ENCODE results near the gene AP3B1.
"Not testable (repeated sequence)": the region's sequence is repeated elsewhere in the genome, so short reads cannot be mapped to it uniquely, and the experiment has no call there.

AP3B1 gene

GRCh38 chr5:78065663-78066062 is 228.8 kb downstream of the AP3B1 start:
- no peak for DNase-seq (ENCODE audit: low read depth, low spot score)

GRCh38 chr5:78064941-78065472 is 229.5 kb downstream of the AP3B1 start:
- no peak for DNase-seq (ENCODE audit: low read depth, low spot score)

- no peak for DNase-seq (ENCODE audit: low read depth, low spot score)
Measured at GRCh38 chr5:78063495-78063894, 231.0 kb downstream of the AP3B1 start.

- DNase-seq (ENCODE audit: low read depth, low spot score) = no peak
Measured at GRCh38 chr5:78062645-78063044, 231.9 kb downstream of the AP3B1 start.

- no peak for DNase-seq (ENCODE audit: low read depth, low spot score)
Measured at GRCh38 chr5:78060421-78060820, 234.1 kb downstream of the AP3B1 start.

GRCh38 chr5:78058625-78059024 is 235.9 kb downstream of the AP3B1 start:
- DNase-seq (ENCODE audit: low read depth, low spot score) = no peak

- no peak for DNase-seq (ENCODE audit: low read depth, low spot score)
Measured at GRCh38 chr5:78056901-78057514, 237.5 kb downstream of the AP3B1 start.

- DNase-seq (ENCODE audit: low read depth, low spot score) = no peak
Measured at GRCh38 chr5:78056053-78056452, 238.4 kb downstream of the AP3B1 start.

GRCh38 chr5:78050888-78051287 is 243.6 kb downstream of the AP3B1 start:
- DNase-seq (ENCODE audit: low read depth, low spot score) = no peak

GRCh38 chr5:78046823-78047222 is 247.7 kb downstream of the AP3B1 start:
- not testable (repeated sequence) for DNase-seq (ENCODE audit: low read depth, low spot score)

- no peak for DNase-seq (ENCODE audit: low read depth, low spot score)
Measured at GRCh38 chr5:78046006-78046405, 248.5 kb downstream of the AP3B1 start.

GRCh38 chr5:78041805-78042204 is 252.7 kb downstream of the AP3B1 start:
- no peak for DNase-seq (ENCODE audit: low read depth, low spot score)

GRCh38 chr5:78025540-78025939 is 269.0 kb downstream of the AP3B1 start:
- DNase-seq (ENCODE audit: low read depth, low spot score) = no peak

- DNase-seq (ENCODE audit: low read depth, low spot score) = no peak
Measured at GRCh38 chr5:78019744-78020143, 274.8 kb downstream of the AP3B1 start.

- no peak for DNase-seq (ENCODE audit: low read depth, low spot score)
Measured at GRCh38 chr5:78016863-78017529, 277.5 kb downstream of the AP3B1 start.

- DNase-seq (ENCODE audit: low read depth, low spot score) = no peak
Measured at GRCh38 chr5:78009937-78010527, 284.5 kb downstream of the AP3B1 start.

- peak; percentile 13 for DNase-seq (ENCODE audit: low read depth, low spot score)
Measured at GRCh38 chr5:78008356-78008967, 286.0 kb downstream of the AP3B1 start.

GRCh38 chr5:78007233-78007632 is 287.3 kb downstream of the AP3B1 start:
- no peak for DNase-seq (ENCODE audit: low read depth, low spot score)

GRCh38 chr5:78006449-78006848 is 288.0 kb downstream of the AP3B1 start:
- no peak for DNase-seq (ENCODE audit: low read depth, low spot score)

GRCh38 chr5:78005021-78005785 is 289.3 kb downstream of the AP3B1 start:
- no peak for DNase-seq (ENCODE audit: low read depth, low spot score)

- no peak for DNase-seq (ENCODE audit: low read depth, low spot score)
Measured at GRCh38 chr5:78004559-78004958, 289.9 kb downstream of the AP3B1 start.

- no peak for DNase-seq (ENCODE audit: low read depth, low spot score)
Measured at GRCh38 chr5:78003919-78004318, 290.6 kb downstream of the AP3B1 start.
